B cell (primary cell): ENCODE results near the gene ZFP1. TPM values are rescaled to one million over a fixed set of nuclear protein-coding genes. Genes with fewer than 3 reads are reported as not detected.

ENCODE experiments used
- ATAC-seq: fragments of 200-7000 bp; cut with Tn5 transposase; one replicate; pipeline ENCODE4 v1.10.0; 2021; ENCODE audit warnings: low read depth, mild to moderate bottlenecking, moderate number of reproducible peaks, moderate library complexity
- CTCF ChIA-PET: fragments of 350-600 bp; sonication (Branson Sonifier 250); formaldehyde crosslinking; loops from one replicate; lab custom pipeline; 2021; ENCODE audit warnings: antibody characterized with exemption, inconsistent platforms; lab: Charles Lee
- POLR2A ChIA-PET: fragments of 350-600 bp; sonication (Branson Sonifier 250); formaldehyde crosslinking; loops from one replicate; lab custom pipeline; 2021; ENCODE audit warnings: antibody characterized with exemption; lab: Charles Lee
- DNase-seq: peaks from one replicate; pipeline ENCODE4 v3.0.0; 2013
- H2AFZ ChIP-seq: 2 replicates; pipeline ENCODE4 v1.6.1; 2012; ENCODE audit warnings: mild to moderate bottlenecking, low read depth, low read length; ENCODE audit not compliant: insufficient read depth, poor library complexity, severe bottlenecking
- H3K27ac ChIP-seq, 2 donors: 1 replicate in 1 of 2; 2 replicates in 1 of 2; pipeline ENCODE4 v1.5.1; 2012 to 2013; ENCODE audit warnings: low read length in 2 of 2, mild to moderate bottlenecking in 2 of 2, moderate library complexity in 1 of 2
- H3K27me3 ChIP-seq, 4 experiments: fragments of 200-600 bp in 1 of 4; sonication (generic) in 1 of 4; replicated peaks in 1 of 4; 1 replicate in 2 of 4; 2 replicates in 2 of 4; pipeline versions ENCODE4 v1.6.1 to v1.7.0; 2013 to 2016; ENCODE audit warnings: low read length in 3 of 4, mild to moderate bottlenecking in 2 of 4, mixed read lengths in 1 of 4, moderate library complexity in 1 of 4; ENCODE audit not compliant: insufficient read depth in 4 of 4, control insufficient read depth in 3 of 4; ENCODE audit errors: control extremely low read depth in 1 of 4
- H3K36me3 ChIP-seq, 2 experiments: replicated peaks in 1 of 2; 1 replicate in 1 of 2; 2 replicates in 1 of 2; pipeline versions ENCODE4 v1.6.1 to v1.7.1; 2013; ENCODE audit warnings: low read length in 1 of 2; ENCODE audit not compliant: insufficient read depth in 2 of 2, control insufficient read depth in 1 of 2; ENCODE audit errors: control extremely low read depth in 1 of 2, extremely low read depth in 1 of 2
- H3K4me1 ChIP-seq, 2 donors: fragments of 200-600 bp in 1 of 2; sonication (generic) in 1 of 2; 1 replicate in 1 of 2; 2 replicates in 1 of 2; pipeline versions ENCODE4 v1.5.1 to v1.6.1; 2013 to 2017; ENCODE audit warnings: low read length in 2 of 2; ENCODE audit not compliant: control insufficient read depth in 2 of 2, insufficient read depth in 2 of 2
- H3K4me2 ChIP-seq: replicated peaks from 2 replicates; pipeline ENCODE3; 2012; ENCODE audit warnings: mild to moderate bottlenecking, low read depth, low read length; ENCODE audit not compliant: poor library complexity, severe bottlenecking
- H3K4me3 ChIP-seq, 5 experiments: fragments of 200-600 bp in 1 of 5; sonication (generic) in 1 of 5; 1 replicate in 3 of 5; 2 replicates in 2 of 5; pipeline versions ENCODE4 v1.5.1 to v1.7.0; 2011 to 2016; ENCODE audit warnings: low read length in 4 of 5, mild to moderate bottlenecking in 4 of 5, low read depth in 2 of 5, control low read depth in 1 of 5, moderate library complexity in 1 of 5; ENCODE audit not compliant: insufficient read depth in 1 of 5; ENCODE audit errors: control extremely low read depth in 1 of 5, extremely low read depth in 1 of 5
- H3K79me2 ChIP-seq: fragments of 200-600 bp; sonication (generic); one replicate; pipeline ENCODE4 v1.6.0; 2016; ENCODE audit warnings: low read length; ENCODE audit not compliant: control insufficient read depth, insufficient read depth
- H3K9ac ChIP-seq: fragments of 200-600 bp; sonication (generic); 2 replicates; pipeline ENCODE4 v1.6.1; 2017; ENCODE audit warnings: mild to moderate bottlenecking, low read length, moderate library complexity
- H3K9me3 ChIP-seq, 3 donors: one replicate each; pipeline versions ENCODE4 v1.6.1 to v1.7.1; 2013; ENCODE audit warnings: low read length in 2 of 3; ENCODE audit not compliant: control insufficient read depth in 2 of 3, insufficient read depth in 1 of 3; ENCODE audit errors: control extremely low read depth in 1 of 3
- H4K20me1 ChIP-seq: 2 replicates; pipeline ENCODE4 v1.6.0; 2012; ENCODE audit warnings: mild to moderate bottlenecking, low read length; ENCODE audit not compliant: insufficient read depth, control insufficient read depth, poor library complexity, severe bottlenecking
- H3K27ac Mint-ChIP-seq: one replicate; pipeline ENCODE4 v1.8.0; 2021; ENCODE audit warnings: mixed read lengths
- H3K27me3 Mint-ChIP-seq: one replicate; pipeline ENCODE4 v1.8.0; 2021; ENCODE audit warnings: mixed read lengths
- H3K4me1 Mint-ChIP-seq: one replicate; pipeline ENCODE4 v1.8.0; 2021; ENCODE audit warnings: mixed read lengths
- H3K4me3 Mint-ChIP-seq: one replicate; pipeline ENCODE4 v1.8.0; 2021; ENCODE audit warnings: mixed read lengths
- H3K9me3 Mint-ChIP-seq: one replicate; pipeline ENCODE4 v1.8.0; 2022; ENCODE audit warnings: mixed read lengths; ENCODE audit not compliant: insufficient read depth
- CTCF ChIP-seq: fragments of 200-600 bp; IDR thresholded peaks from one replicate; pipeline ENCODE4 v1.8.0; 2022; ENCODE audit warnings: antibody characterized with exemption, mild to moderate bottlenecking
- EZH2 ChIP-seq: IDR thresholded peaks from 2 replicates; pipeline ENCODE4 v1.6.1; 2012; ENCODE audit warnings: borderline replicate concordance, low read depth, mild to moderate bottlenecking, moderate library complexity, low read length; ENCODE audit not compliant: insufficient read depth, poor library complexity, severe bottlenecking
- WGBS: methylation state at CpG from one replicate; pipeline ENCODE4 v1.1.5; 2013; ENCODE audit warnings: missing lambda C conversion rate; ENCODE audit not compliant: insufficient coverage; 5-methylcytosine and 5-hydroxymethylcytosine counted together
- intact Hi-C: fragments of 100-400 bp; cut with micrococcal nuclease; formaldehyde crosslinking; loops from one replicate; pipeline ENCODE4 v1.10.0; 2022
- polyA plus RNA-seq: library from polyadenylated mRNA; depleted of rRNA; stranded (reverse); fragments of >200 nt; gene quantifications from 2 replicates; pipeline ENCODE4 v1.2.3, GENCODE V29; 2012
- total RNA-seq, 2 donors: library from RNA; stranded (reverse); fragments of 120-200 nt in 1 of 2; gene quantifications; 1 replicate in 1 of 2; 2 replicates in 1 of 2; pipeline versions ENCODE4 v1.2.3 to v1.2.4, GENCODE V29; 2013 to 2022

The ZFP1 gene
- total and polyA plus RNA-seq, 2 donors (not counting 1 experiment from before 2014, with no cell fraction given), result 3.4 to 13.4 TPM

DNA sequence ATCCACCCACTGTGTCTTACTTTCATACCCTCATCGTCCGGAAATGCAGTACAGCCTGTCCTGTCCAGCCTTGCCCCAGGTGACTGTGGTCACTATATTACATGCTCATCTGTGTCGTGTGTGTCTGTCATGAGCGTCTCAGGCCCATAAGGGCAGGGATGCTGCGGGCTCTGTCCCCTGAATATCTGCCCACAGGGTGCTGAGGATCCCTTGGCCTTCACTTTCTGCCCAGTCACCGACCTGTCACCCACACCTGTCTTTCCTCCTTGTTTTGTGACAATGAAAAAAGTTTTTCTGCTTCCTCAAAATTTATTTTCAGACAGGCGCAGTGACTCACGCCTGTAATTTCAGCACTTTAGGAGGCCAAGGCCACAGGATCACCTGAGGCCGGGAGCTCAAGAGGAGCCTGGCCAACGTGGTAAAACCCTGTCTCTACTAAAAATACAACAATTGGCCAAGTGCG lies 69.1 kb downstream of the ZFP1 start:
- DNase-seq, result no peak
- no peaks in the 10 kb centered on the region for H3K79me2 ChIP-seq
- WGBS, result 89% methylated on average over 11 of the region's 11 CpGs
- no peaks in the 10 kb centered on the region for H3K36me3 ChIP-seq
- no peak overlapping the region for H3K9ac ChIP-seq
- peaks cover 13% of the 10 kb centered on the region for H3K4me1 Mint-ChIP-seq
- no peaks in the 10 kb centered on the region for H3K4me1 ChIP-seq
- H3K27me3 ChIP-seq, result peaks cover 0 to 8% (median 0%) of the 10 kb centered on the region in 4 experiments
- ATAC-seq, result no peak
- H3K9me3 Mint-ChIP-seq, result no peaks in the 10 kb centered on the region
- POLR2A ChIA-PET, result no interaction called here
- H3K27ac Mint-ChIP-seq, result no peak overlapping the region
- H3K4me3 ChIP-seq, result no peak overlapping the region
- peaks cover 8% of the 10 kb centered on the region for H3K27me3 Mint-ChIP-seq
- no peak overlapping the region for H3K4me2 ChIP-seq
- TF ChIP-seq EZH2, result no peak
- TF ChIP-seq CTCF, result no peak
- H4K20me1 ChIP-seq, result no peaks in the 10 kb centered on the region
- H3K27ac ChIP-seq, result no peak overlapping the region
- no peak overlapping the region for H3K4me3 Mint-ChIP-seq
- no peak overlapping the region for H2AFZ ChIP-seq
- CTCF ChIA-PET, result interaction anchor here (0.9 to 1.1 kb wide), 2 partner anchors 18 to 168 kb away, joined by 3 to 4 read pairs; no protein-coding TSS in a partner anchor
- H3K9me3 ChIP-seq, result no peaks in the 10 kb centered on the region
- intact Hi-C loops, result no loop called here

DNA sequence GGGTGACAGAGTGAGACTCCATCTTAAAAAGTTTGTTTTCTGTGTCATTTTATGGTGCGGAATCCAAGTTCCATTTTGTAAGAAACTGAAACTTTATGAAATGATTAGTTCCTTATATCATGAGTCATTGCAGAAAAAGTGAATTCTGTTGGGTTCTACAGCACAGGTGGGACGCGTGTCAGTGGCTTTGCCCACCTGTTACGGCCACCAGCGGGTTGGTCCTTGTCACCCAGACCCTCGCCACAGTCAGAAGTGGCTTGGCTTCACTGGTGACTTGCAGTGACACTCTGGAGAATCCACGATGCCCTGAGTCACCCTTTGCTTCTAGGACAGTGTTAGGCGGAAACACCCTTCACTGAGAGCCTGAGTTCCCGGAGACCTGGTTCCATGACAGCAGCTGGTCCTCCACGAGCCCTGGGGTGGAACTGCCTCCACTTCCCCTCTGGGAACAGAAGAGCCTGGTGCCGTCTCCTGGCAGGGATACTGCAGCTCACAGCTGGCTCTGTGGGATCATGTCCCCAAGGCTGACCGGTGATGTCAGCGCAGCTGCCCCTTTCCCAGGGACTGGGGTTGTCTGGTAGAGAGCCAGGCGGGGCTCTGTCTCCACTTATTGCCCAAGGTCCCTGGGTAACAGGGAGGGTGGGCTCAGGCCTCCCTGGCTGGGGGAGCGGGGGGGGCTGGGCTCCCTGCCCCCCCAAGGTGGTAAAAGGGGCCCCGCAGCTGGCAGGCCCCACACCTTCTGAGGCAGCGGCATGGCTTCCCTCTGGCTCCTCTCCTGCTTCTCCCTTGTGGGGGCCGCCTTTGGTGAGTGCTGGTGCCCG lies 70.1 kb downstream of the ZFP1 start, which contains the start of gene CTRB1:
Gene CTRB1 (plus strand): TSS at position 733 of the 821 bp plus-strand sequence. CDS start 20 bp downstream, at position 753.
- CTCF ChIA-PET, result interaction anchor here (0.9 to 2.9 kb wide), 3 partner anchors 162 to 570 kb away, joined by 3 to 6 read pairs (median 3); no protein-coding TSS in a partner anchor
- Histone ChIP-seq H4K20me1 (no peaks in the 10 kb centered on the region), H3K79me2 (no peaks in the 10 kb centered on the region), H3K36me3 (no peaks in the 10 kb centered on the region), H3K4me2 (peak within 1 kb of the TSS; percentile 55), H3K9ac (peak within 1 kb of the TSS; percentile 42), H3K27me3 (peaks cover 0 to 8% (median 0%) of the 10 kb centered on the region in 4 experiments), H3K4me3 (peak within 1 kb of the TSS in 1 of 5 experiments; percentile 19), H3K9me3 (no peaks in the 10 kb centered on the region), H2AFZ (peak within 1 kb of the TSS; percentile 57), H3K27ac (no peak within 1 kb of the TSS), H3K4me1 (no peaks in the 10 kb centered on the region)
- H3K9me3 Mint-ChIP-seq, result no peaks in the 10 kb centered on the region
- POLR2A ChIA-PET, result interaction anchor here (0.7 kb wide), 1 partner anchor 12 kb away, joined by 3 read pairs; no protein-coding TSS in a partner anchor
- peak within 1 kb of the TSS; percentile 73 for H3K4me3 Mint-ChIP-seq
- TF ChIP-seq EZH2, result no peak
- TF ChIP-seq CTCF, result no peak
- no peak for DNase-seq
- 67% methylated on average over 16 of the region's 19 CpGs for WGBS
- H3K27me3 Mint-ChIP-seq, result peaks cover 6% of the 10 kb centered on the region
- intact Hi-C loops, result no loop called here
- no peak within 1 kb of the TSS for H3K27ac Mint-ChIP-seq
- peaks cover 13% of the 10 kb centered on the region for H3K4me1 Mint-ChIP-seq
- ATAC-seq, result peak; percentile 28
